Measurements from ENCODE around the gene SMG9. TPM values are rescaled to one million over a fixed set of nuclear protein-coding genes. Genes with fewer than 3 reads are reported as not detected.

The SMG9 gene
- total RNA-seq, 1 experiment from 2014 or later = 52.2 TPM

- Mint-ChIP-seq H3K36me3 (ENCODE audit: insufficient read depth in 1 of 3, low read depth in 3 of 3) (no peaks in the 10 kb centered on the region), H3K4me3 (no peak overlapping the region)
- no peak for TF ChIP-seq CTCF (conservative IDR thresholded peaks at IDR 0.05)
These were observed 70.4 kb downstream of the SMG9 start for GRCh38 chr19:43684326-43684725.

More at GRCh38 chr19:43684326-43684725, 70.4 kb downstream of the SMG9 start:
- no peaks in the 10 kb centered on the region for H3K27me3 ChIP-seq (ENCODE audit: insufficient read depth, low read length)
- H3K23ac ChIP-seq (ENCODE audit: insufficient read length, low read depth, low read length) = no peak overlapping the region
- no peaks in the 10 kb centered on the region for H4K20me1 ChIP-seq (ENCODE audit: control insufficient read depth, insufficient read depth, insufficient read length)
- H3K27ac ChIP-seq (ENCODE audit: insufficient read length, low read depth, low read length) = no peak overlapping the region
- DNase-seq = no peak
- no peak overlapping the region for H4K8ac ChIP-seq (replicated peaks; ENCODE audit: insufficient read length, low read depth, low read length)
- no peak overlapping the region for H2AK5ac ChIP-seq (ENCODE audit: insufficient read length, low read length)
- Mint-ChIP-seq H3K4me1 (peaks cover 13 to 22% of the 10 kb centered on the region in 2 experiments), H3K9me3 (no peaks in the 10 kb centered on the region), H3K27me3 (ENCODE audit: low read depth) (peaks cover 3% of the 10 kb centered on the region), H3K27ac (no peak overlapping the region)
- H3K23me2 ChIP-seq (ENCODE audit: insufficient read length, low read depth, low read length, poor library complexity, severe bottlenecking) = no peaks in the 10 kb centered on the region
- H3K4me2 ChIP-seq (ENCODE audit: insufficient read depth, insufficient read length, low read length) = no peak overlapping the region
- H2BK12ac ChIP-seq (ENCODE audit: insufficient read length, low read depth, low read length) = no peak overlapping the region
- H3K56ac ChIP-seq (ENCODE audit: insufficient read length, low read depth, low read length) = no peak overlapping the region
- no peaks in the 10 kb centered on the region; the same call in 1 of the 2 replicates for H3K4me1 ChIP-seq (ENCODE audit: insufficient read depth, low read length)
- no peak overlapping the region for H4K91ac ChIP-seq (ENCODE audit: insufficient read length, low read depth, low read length)
- H3T11ph ChIP-seq (ENCODE audit: low read length) = no peak overlapping the region
- no peak overlapping the region for H2BK5ac ChIP-seq (ENCODE audit: insufficient read length, low read length)
- H3K9ac ChIP-seq (ENCODE audit: extremely low read depth, insufficient read length, low read length) = no peak overlapping the region
- H3K79me1 ChIP-seq (ENCODE audit: insufficient read depth, low read depth, low read length, poor library complexity, severe bottlenecking) = no peaks in the 10 kb centered on the region
- H2BK120ac ChIP-seq (ENCODE audit: low read depth, low read length, poor library complexity, severe bottlenecking) = no peak overlapping the region
- H4K5ac ChIP-seq (ENCODE audit: insufficient read length, low read depth, low read length) = no peak overlapping the region
- no peak overlapping the region for H3K4ac ChIP-seq (ENCODE audit: low read depth, low read length)
- no peaks in the 10 kb centered on the region for H3K79me2 ChIP-seq (ENCODE audit: insufficient read depth, low read length)
- H2AFZ ChIP-seq (ENCODE audit: low read length) = no peak overlapping the region
- no CpG with 5 or more reads among the region's 1 CpG for WGBS (ENCODE audit: extremely low coverage, insufficient read length, low lambda C conversion rate)
- no peak overlapping the region for H3K14ac ChIP-seq (ENCODE audit: insufficient read depth, low read length)
- H2BK15ac ChIP-seq (ENCODE audit: low read depth, low read length) = no peak overlapping the region
- no peaks in the 10 kb centered on the region for H3K9me3 ChIP-seq (ENCODE audit: control insufficient read depth, low read depth, low read length)
- no peak overlapping the region for H2BK20ac ChIP-seq (ENCODE audit: low read depth, low read length, poor library complexity, severe bottlenecking)
- no peak overlapping the region for H3K18ac ChIP-seq (ENCODE audit: insufficient read length, low read depth, low read length)

Measured in H9 (cell line).